HCT116 (cell line): Measurements from ENCODE around the gene CAAP1. TPM values are rescaled to one million over a fixed set of nuclear protein-coding genes. Genes with fewer than 3 reads are reported as not detected.

Source experiments
- ATAC-seq: fragments of 200-7000 bp; cut with Tn5 transposase; 2 replicates; pipeline ENCODE4 v1.9.1; 2020; ENCODE audit warnings: mild to moderate bottlenecking, moderate library complexity
- BruUV-seq: library from RNA; stranded (reverse); fragments of 400-500 nt; replicated peaks from 2 replicates; lab custom pipeline; 2021; lab: Mats Ljungman, UMichigan
- CTCF ChIA-PET: fragments of 300-600 bp; sonication (Branson Sonifier 250); formaldehyde crosslinking; loops from one replicate; lab custom pipeline; 2021; ENCODE audit warnings: antibody characterized with exemption; lab: Charles Lee
- POLR2A ChIA-PET: fragments of 300-600, 350-600 bp; sonication (Branson Sonifier 250); formaldehyde crosslinking; loops from one replicate; lab custom pipeline; 2021; ENCODE audit warnings: antibody characterized with exemption; lab: Charles Lee
- RAD21 ChIA-PET, 2 experiments: fragments of 300-600 bp; sonication (Branson Sonifier 250); formaldehyde crosslinking; loops; one replicate each; lab custom pipeline; 2023; ENCODE audit warnings: low total read pairs in 2 of 2; ENCODE audit not compliant: uncharacterized antibody in 2 of 2, unreplicated experiment in 2 of 2, low non-redundant PET in 1 of 2; lab: Charles Lee
- DNase-seq: peaks from one replicate; pipeline ENCODE4 v3.0.0-alpha.2; 2010; ENCODE audit warnings: low read depth, low spot score
- H2AFZ ChIP-seq: fragments of 200-600 bp; shearing (Covaris generic), sonication (generic); 2 replicates; pipeline ENCODE4 v1.6.1; 2017; ENCODE audit warnings: low read depth, mixed run types, mixed read lengths, antibody characterized with exemption, low read length; ENCODE audit not compliant: poor library complexity, severe bottlenecking
- H3K27ac ChIP-seq: 2 replicates; pipeline ENCODE4 v1.5.1; 2012; ENCODE audit warnings: low read depth, low read length
- H3K27me3 ChIP-seq: fragments of 200-600 bp; sonication (generic); 2 replicates; pipeline ENCODE4 v1.6.1; 2016; ENCODE audit warnings: mixed run types, low read length, mixed read lengths; ENCODE audit not compliant: insufficient read depth
- H3K36me3 ChIP-seq, 2 experiments: fragments of 200-500 bp in 1 of 2; fragments of 200-600 bp in 1 of 2; sonication (Bioruptor generic) in 1 of 2; sonication (generic) in 1 of 2; 2 replicates each; pipeline versions ENCODE4 v1.5.1 to v1.6.1; 2014 to 2016; ENCODE audit warnings: low read length in 2 of 2, inconsistent platforms in 1 of 2, mixed read lengths in 1 of 2, mixed run types in 1 of 2; ENCODE audit not compliant: insufficient read depth in 2 of 2, control insufficient read depth in 1 of 2
- H3K4me1 ChIP-seq, 2 experiments: fragments of 200-600 bp in 1 of 2; sonication (generic) in 1 of 2; 2 replicates each; pipeline versions ENCODE4 v1.5.1 to v1.6.1; 2012 to 2017; ENCODE audit warnings: low read length in 2 of 2, inconsistent platforms in 1 of 2, mild to moderate bottlenecking in 1 of 2, mixed read lengths in 1 of 2, mixed run types in 1 of 2, moderate library complexity in 1 of 2; ENCODE audit not compliant: insufficient read depth in 2 of 2, control insufficient read depth in 1 of 2
- H3K4me2 ChIP-seq: fragments of 200-600 bp; sonication (generic); 2 replicates; pipeline ENCODE4 v1.6.1; 2017; ENCODE audit warnings: mixed run types, low read length, mixed read lengths
- H3K4me3 ChIP-seq, 2 experiments: fragments of 200-600 bp in 1 of 2; sonication (generic) in 1 of 2; replicated peaks in 1 of 2; 2 replicates each; pipeline ENCODE4 v1.5.1; 2011 to 2016; ENCODE audit warnings: low read length in 2 of 2, control low read depth in 1 of 2, low read depth in 1 of 2, mild to moderate bottlenecking in 1 of 2, mixed read lengths in 1 of 2, mixed run types in 1 of 2
- H3K79me2 ChIP-seq: fragments of 200-600 bp; sonication (generic); 2 replicates; pipeline ENCODE4 v1.6.1; 2017; ENCODE audit warnings: mild to moderate bottlenecking, mixed run types, low read length, moderate library complexity, mixed read lengths; ENCODE audit not compliant: insufficient read depth
- H3K9ac ChIP-seq: fragments of 200-600 bp; sonication (generic); 2 replicates; pipeline ENCODE4 v1.6.1; 2016; ENCODE audit warnings: low read length, mixed read lengths
- H3K9me2 ChIP-seq: fragments of 200-600 bp; sonication (generic), shearing (Covaris generic); 2 replicates; pipeline ENCODE4 v1.6.1; 2017; ENCODE audit warnings: mixed run types, mild to moderate bottlenecking, moderate library complexity; ENCODE audit not compliant: insufficient read depth
- H3K9me3 ChIP-seq, 2 experiments: fragments of 200-500 bp in 1 of 2; fragments of 200-600 bp in 1 of 2; sonication (Bioruptor generic) in 1 of 2; sonication (generic) in 1 of 2; 2 replicates each; pipeline ENCODE4 v1.6.1; 2014 to 2017; ENCODE audit warnings: low read length in 2 of 2, mixed read lengths in 2 of 2, inconsistent platforms in 1 of 2, low read depth in 1 of 2, mild to moderate bottlenecking in 1 of 2, mixed run types in 1 of 2, moderate library complexity in 1 of 2; ENCODE audit not compliant: control insufficient read depth in 1 of 2, insufficient read depth in 1 of 2
- H4K20me1 ChIP-seq: fragments of 200-600 bp; sonication (generic), shearing (Covaris generic); 2 replicates; pipeline ENCODE4 v1.6.1; 2017; ENCODE audit warnings: mixed run types, mild to moderate bottlenecking, moderate library complexity; ENCODE audit not compliant: insufficient read depth
- ATF3 ChIP-seq: IDR thresholded peaks from 2 replicates; pipeline ENCODE4 v1.6.1; 2012
- CTCF ChIP-seq, 3 experiments: fragments of 200-600 bp in 1 of 3; sonication (generic) in 1 of 3; IDR thresholded peaks in 2 of 3; conservative IDR thresholded peaks in 1 of 3; 2 replicates each; pipeline ENCODE4 v1.5.1; 2012 to 2017; ENCODE audit warnings: low read depth in 2 of 3, low read length in 2 of 3, antibody characterized with exemption in 1 of 3, borderline replicate concordance in 1 of 3, control low read depth in 1 of 3, mild to moderate bottlenecking in 1 of 3, mixed read lengths in 1 of 3, mixed run types in 1 of 3, moderate library complexity in 1 of 3; ENCODE audit not compliant: insufficient read depth in 1 of 3
- POLR2AphosphoS5 ChIP-seq: IDR thresholded peaks from 2 replicates; pipeline ENCODE4 v1.6.1; 2011; ENCODE audit warnings: mild to moderate bottlenecking, low read depth, low read length, moderate library complexity
- RAD21 ChIP-seq: IDR thresholded peaks from 2 replicates; pipeline ENCODE4 v1.6.1; 2012; ENCODE audit warnings: low read depth, mild to moderate bottlenecking
- ZFX ChIP-seq: fragments of 450-650 bp; IDR thresholded peaks from 2 replicates; pipeline ENCODE4 v1.6.1; 2017
- ZNF274 ChIP-seq: fragments of 200-500 bp; sonication (Bioruptor generic); IDR thresholded peaks from 2 replicates; pipeline ENCODE4 v1.6.1; 2014; ENCODE audit warnings: mild to moderate bottlenecking, low read depth, low read length, inconsistent platforms
- intact Hi-C: fragments of 100-400 bp; cut with micrococcal nuclease; formaldehyde crosslinking; loops from 2 replicates; pipeline ENCODE4 v1.10.0; 2022
- total RNA-seq: library from RNA; stranded (reverse); gene quantifications from one replicate; pipeline ENCODE4 v1.2.1, GENCODE V29; 2021; ENCODE audit not compliant: unreplicated experiment

Gene CAAP1
- total RNA-seq, 1 experiment from 2014 or later = 19.1 TPM

- H3K79me2 ChIP-seq = no peaks in the 10 kb centered on the region
- no peak for TF ChIP-seq ZNF274
- no peak for TF ChIP-seq ATF3
- TF ChIP-seq CTCF (IDR thresholded peaks at IDR 0.05 in 2 of 3, conservative IDR thresholded peaks at IDR 0.05 in 1 of 3; ENCODE audit: borderline replicate concordance in 1 of 3, insufficient read depth in 1 of 3, low read depth in 2 of 3, low read length in 2 of 3) = peak; percentile 26 to 45 (median 44); a peak in 5 of 6 replicates
- TF ChIP-seq POLR2AphosphoS5 = no peak
- no peak for TF ChIP-seq ZFX
- TF ChIP-seq RAD21 = peak; percentile 38; the same call in 1 of the 2 replicates
- no peak overlapping the region for H3K9ac ChIP-seq
- CTCF ChIA-PET = no interaction called here
- H3K9me2 ChIP-seq = no peaks in the 10 kb centered on the region
- no peak overlapping the region for H2AFZ ChIP-seq
- no peak overlapping the region for H3K27ac ChIP-seq
- DNase-seq = no peak
- H3K4me2 ChIP-seq = no peak overlapping the region
- intact Hi-C loops = no loop called here
- H3K36me3 ChIP-seq = peaks cover 3 to 8% of the 10 kb centered on the region in 2 experiments; a peak in 3 of 4 replicates
- BruUV-seq = no TSS peak
- POLR2A ChIA-PET = no interaction called here
- H4K20me1 ChIP-seq = no peaks in the 10 kb centered on the region
- ATAC-seq = no peak
- no peak overlapping the region for H3K4me3 ChIP-seq
- no peaks in the 10 kb centered on the region for H3K27me3 ChIP-seq
- H3K4me1 ChIP-seq = no peaks in the 10 kb centered on the region
- RAD21 ChIA-PET = no interaction called here
- H3K9me3 ChIP-seq = no peaks in the 10 kb centered on the region
Observed at GRCh38 chr9:26863074-26863473, 29.5 kb downstream of the CAAP1 start.
